HG03045 (cell line): ENCODE measurements around the gene FBN3.

Experiments used
- ATAC-seq: cut with Tn5 transposase; IDR thresholded peaks from one replicate; pipeline ENCODE4 v1.9.1; 2021; ENCODE audit warnings: mild to moderate bottlenecking, moderate library complexity; ENCODE audit not compliant: unreplicated experiment

The FBN3 gene

DNA sequence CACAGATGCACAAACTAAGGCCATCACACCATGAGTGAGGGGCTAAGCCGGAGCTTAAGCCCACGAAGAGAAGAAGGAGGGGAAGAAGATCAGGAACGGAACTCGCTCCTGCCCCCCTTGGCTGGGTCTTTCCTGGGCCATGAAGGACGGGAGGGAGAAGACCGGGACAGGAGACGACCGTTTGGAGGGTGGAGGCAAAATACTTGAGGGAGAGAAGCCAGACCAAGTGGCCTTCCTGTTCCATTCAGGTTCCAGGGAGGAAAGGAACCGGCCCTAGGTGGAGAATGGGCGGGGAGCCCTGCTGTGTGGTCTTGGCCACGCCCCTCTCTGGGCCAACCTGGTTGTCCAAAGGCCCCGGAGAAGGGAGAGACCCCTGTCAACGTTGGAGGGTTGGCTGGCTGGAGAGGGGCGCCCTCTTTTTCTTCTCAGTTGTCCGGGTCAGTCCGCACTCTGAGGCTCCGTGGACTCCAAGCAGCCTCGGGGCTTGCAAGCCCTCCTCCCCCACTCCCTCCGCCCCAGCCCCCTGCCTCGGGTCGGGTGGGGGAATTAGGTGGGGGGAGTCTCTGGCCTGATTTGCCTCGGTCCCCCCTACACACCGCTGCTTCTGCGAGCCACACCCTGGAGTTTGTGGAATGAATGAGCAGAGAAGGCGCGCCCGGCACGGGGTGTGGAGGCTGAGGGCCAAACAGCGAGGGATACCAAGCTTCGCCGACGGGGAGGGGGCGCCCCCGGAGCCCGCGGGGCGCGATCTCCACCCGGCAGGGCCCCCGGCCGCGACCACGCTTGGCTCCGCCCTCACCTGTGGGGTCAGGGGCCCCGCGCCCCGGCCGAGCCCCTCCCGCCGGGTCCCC is 757 bp downstream of the FBN3 start:
- no peak for ATAC-seq

- no peak for ATAC-seq
Observed at GRCh38 chr19:8148088-8148409, 1.3 kb downstream of the FBN3 start.

DNA sequence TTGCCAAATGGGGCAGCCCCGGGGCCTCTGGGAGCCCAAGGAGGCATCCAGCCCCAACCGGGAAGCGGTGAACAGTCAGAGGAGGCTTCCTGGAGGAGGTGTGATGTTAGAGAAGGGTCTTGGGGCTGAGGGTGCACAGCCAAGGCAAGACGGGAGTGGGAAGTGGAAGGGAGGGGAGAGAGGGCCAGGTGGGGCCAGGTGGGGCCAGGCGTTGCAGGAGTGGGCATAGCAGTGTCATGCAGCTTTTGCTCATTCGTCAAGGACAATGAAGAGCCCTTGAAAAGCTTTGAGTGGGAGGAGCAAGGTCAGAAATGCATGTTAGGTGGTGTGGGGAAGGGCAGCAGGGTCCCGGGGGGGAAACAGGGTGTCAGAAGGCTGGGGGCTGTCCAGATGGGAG is 1.8 kb downstream of the FBN3 start:
- no peak for ATAC-seq

DNA sequence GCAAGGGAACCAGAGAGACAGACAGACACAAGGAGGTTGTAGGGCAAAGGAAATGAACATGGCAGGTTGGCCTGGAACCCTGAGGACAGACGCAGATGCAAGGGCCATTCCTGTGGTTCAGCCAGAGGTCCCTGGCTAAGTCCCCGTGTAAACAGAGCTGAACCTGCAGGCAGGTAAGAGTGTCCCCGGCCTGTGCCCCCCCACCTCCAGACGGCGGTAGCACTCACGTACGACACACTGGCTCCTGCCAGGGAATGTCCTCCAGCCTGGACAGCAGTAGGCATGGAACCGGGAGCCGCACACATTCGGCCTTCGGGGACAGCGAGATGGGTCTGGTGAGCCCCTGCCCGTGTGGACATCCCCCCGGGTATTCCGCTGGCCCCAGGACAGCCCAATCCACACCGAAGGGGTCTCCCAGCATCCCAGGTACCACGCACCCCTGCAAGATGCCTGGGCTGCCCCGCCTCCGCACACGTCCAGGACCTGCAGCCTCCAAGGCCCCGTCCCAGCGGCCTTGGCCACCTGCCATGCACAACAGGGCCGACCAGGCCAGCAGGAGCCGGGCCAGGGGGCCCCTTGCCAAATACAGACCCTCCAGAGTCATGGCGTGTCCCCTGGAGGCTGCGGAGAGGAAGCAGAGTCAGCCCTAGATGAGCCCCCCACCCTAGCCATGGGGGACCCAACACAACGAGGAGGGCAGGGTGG is 2.4 kb downstream of the FBN3 start:
- ATAC-seq, result no peak

GRCh38 chr19:8144273-8144995 is 5.0 kb downstream of the FBN3 start:
- no peak for ATAC-seq

- ATAC-seq, result no peak
Observed at GRCh38 chr19:8143041-8143440, 6.4 kb downstream of the FBN3 start.

DNA sequence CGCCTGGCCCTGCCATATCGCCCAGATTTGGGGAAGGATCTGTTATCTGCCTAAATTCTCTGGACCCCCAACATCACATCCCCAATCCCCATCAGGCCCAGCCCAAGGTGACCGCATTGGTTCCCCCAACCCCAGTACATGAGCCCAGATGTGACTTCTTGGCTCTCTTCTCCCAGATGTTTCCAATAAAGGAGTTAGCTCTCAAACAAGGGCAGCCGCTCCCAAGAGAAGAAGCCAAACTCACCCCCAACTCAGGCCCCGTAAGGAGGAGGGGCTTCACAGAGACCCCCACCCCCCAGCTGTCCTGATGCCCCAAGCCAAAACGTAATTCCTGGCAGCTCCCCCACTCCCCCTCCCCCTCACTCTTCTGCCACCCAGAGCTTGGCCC is 6.9 kb downstream of the FBN3 start:
- no peak for ATAC-seq

DNA sequence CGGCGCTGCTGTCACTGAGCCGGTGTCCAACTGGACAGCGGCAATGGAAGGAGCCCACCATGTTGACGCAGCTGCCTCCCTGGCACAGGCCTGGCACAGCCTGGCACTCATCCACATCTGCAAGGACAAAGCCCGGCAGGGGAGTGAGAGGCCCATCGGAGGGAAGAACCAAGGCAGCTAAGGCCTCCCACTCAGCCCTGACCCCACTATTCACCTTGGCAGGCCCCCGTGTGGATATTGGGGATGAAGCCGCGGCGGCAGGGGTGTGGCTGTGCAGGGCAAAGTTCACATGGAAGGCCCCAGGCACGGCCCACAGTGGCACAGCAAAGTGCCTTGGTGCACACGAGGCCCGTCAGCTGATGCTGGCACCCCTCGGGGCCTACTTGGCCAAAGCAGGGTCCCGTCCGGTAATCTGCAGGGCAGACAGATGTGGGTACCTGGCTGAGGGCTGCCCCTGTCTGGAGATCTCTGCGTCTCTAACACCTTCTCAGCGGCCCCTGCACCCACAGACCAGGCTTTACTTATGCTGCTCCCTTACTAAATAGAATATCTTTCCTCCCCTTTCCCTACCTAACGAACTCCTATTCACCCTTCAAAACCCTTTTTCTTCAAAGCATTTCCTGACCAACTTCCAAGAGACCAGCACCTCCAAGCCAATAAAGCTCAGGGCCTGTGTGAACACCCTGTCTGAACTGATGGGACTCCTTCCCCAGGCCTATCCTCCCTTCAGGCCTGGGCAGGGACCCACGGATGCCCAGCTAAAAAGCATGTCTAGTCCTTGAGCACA is 7.5 kb downstream of the FBN3 start:
- ATAC-seq, result no peak

GRCh38 chr19:8138201-8138600 is 11.2 kb downstream of the FBN3 start:
- ATAC-seq, result no peak

- no peak for ATAC-seq
Observed at GRCh38 chr19:8137425-8137824, 12.0 kb downstream of the FBN3 start.

GRCh38 chr19:8135946-8136618 is 13.3 kb downstream of the FBN3 start:
- ATAC-seq, result no peak

DNA sequence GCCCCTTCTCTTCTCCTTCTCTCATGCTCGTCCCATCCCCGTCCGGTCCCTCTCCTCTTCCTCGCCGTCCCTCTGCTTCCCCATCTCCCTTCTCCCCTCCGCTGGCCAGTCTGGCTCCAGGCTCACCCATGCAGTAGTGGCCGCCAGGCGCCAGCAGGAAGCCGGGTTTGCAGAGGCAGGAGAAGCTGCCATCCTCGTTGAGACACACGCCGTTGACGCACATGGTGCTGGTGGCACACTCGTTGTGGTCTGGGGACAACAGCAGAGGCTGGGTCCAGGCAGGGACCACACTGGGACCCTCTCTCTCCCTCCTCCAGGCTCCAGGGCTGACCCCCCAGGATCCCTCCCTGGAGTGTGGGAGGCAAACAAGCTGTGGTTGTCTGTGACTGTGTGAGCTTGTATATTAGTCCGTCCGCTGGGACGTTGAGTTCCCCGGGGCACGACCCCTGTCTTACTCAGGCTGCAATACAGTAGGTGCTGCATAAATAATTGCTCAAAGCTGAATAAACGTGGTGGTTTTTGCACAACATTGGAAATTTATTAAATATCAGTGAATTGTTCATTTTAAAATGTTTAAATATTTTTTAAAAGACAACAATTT is 16.4 kb downstream of the FBN3 start:
- no peak for ATAC-seq

DNA sequence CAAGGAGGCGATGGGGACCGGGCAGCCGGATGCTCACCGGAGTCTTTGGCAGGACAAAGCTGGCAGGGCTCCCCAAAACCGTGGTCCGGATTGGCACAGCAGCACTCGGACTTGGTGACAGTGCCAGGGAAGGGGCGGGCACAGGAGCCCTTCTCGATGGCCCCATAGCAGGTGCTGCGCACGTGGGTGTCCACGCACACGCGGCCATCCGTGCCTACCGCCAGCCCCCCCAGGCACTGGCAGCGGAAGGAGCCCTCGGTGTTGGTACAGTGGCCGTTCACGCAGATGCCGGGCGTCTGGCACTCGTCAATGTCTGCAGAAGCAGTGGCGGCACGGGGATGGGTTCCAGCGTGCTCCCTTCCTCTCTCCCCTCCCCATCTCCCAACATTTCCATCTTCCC is 17.9 kb downstream of the FBN3 start:
- no peak for ATAC-seq

DNA sequence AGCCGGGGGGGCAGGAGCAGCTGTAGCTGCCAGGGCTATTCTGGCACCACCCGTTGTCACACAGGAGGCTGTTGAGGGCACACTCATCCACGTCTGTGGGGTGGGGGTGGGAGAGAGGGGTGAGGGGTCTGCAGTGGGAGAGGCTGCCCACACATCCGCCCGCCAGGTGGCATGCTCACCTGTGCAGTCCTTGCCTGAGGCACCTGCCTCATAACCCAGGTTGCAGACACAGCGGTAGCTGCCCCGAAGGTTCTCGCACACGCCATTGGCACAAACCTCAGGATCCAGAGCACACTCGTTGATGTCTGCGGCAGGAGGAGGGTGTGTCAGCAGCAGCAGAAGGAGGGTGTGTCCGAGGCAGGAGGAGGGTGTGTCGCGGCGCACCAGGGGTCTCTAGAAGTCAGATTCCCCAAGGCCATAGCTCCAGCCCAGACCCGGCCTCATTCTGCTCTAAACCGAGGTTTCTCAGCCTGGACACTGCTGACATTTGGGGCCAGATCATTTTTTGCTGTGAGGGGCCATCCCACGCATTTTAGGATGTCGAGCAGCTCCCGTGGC is 20.3 kb downstream of the FBN3 start:
- no peak for ATAC-seq

- ATAC-seq, result no peak
Observed at GRCh38 chr19:8128551-8128950, 20.8 kb downstream of the FBN3 start.

GRCh38 chr19:8127311-8127710 is 22.1 kb downstream of the FBN3 start:
- ATAC-seq, result no peak

- no peak for ATAC-seq
Observed at GRCh38 chr19:8126511-8126910, 22.9 kb downstream of the FBN3 start.

DNA sequence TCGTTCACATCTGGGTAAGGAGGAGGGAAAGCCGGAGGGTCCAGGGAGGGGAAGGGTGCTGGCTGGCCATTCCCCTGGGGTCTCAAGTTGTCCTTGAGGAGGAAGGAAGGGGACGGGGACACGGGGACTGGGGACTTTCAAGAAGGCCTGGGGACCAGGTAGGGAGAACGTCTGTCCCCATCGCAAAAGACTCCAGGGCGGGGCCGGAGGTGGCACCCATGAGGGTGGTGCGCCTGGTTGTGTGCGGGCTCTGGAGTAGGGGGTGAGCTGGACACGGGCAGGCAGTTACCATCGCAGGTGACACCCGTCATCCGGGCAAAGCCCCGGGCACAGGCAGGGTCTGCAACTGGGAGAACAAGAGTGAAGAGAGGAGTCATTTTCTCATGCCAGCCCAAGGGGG is 23.4 kb downstream of the FBN3 start:
- ATAC-seq, result no peak

GRCh38 chr19:8123683-8124082 is 25.7 kb downstream of the FBN3 start:
- ATAC-seq, result no peak
